COLO829 (cell line): Measurements from ENCODE around the gene SYT6.

ENCODE experiments used
- DNase-seq: peaks from one replicate; pipeline ENCODE4 v3.0.0; 2012; ENCODE audit warnings: low spot score

SYT6 gene, protein sequence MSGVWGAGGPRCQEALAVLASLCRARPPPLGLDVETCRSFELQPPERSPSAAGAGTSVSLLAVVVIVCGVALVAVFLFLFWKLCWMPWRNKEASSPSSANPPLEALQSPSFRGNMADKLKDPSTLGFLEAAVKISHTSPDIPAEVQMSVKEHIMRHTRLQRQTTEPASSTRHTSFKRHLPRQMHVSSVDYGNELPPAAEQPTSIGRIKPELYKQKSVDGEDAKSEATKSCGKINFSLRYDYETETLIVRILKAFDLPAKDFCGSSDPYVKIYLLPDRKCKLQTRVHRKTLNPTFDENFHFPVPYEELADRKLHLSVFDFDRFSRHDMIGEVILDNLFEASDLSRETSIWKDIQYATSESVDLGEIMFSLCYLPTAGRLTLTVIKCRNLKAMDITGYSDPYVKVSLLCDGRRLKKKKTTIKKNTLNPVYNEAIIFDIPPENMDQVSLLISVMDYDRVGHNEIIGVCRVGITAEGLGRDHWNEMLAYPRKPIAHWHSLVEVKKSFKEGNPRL

DNA sequence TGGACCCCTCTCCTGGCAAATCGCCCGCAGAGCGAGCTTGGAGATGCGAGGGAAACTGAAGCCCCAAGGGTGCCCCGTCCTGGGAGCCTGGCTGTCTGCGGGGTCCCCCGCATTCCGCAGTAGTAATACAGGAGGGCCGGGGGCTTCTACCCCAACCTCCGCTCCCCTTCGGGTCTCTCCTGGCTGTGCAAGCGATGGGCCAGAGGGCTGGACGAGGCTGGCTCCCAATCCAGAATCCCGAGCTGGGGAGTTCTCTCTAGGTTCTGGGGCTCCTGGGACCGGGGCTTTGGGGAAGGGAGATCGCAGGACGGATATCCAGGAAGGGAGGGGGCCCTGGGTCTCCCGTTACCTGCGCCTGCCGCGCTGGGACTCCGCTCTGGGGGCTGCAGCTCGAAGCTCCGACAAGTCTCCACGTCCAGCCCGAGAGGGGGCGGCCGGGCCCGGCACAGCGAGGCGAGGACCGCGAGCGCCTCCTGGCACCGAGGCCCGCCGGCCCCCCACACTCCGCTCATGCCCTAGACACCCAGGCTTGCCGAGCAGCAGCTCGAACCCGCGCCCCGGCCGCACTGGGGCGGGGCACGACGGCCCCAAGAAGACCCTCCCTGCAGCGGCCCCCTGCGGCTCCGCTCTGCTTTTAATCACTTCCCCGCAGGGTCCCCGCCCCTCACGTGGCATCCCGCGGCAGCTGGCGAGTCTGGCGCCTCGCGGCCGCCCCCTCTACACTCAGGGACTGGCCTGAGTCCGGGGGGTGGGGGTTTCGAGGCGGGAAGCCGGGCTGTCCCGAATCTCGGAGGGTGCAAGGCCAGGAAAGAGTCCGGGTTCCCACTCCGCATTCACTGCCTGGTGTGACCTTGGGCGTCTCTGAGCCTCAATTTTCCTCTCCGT lies at the start of gene SYT6:
SYT6 (minus strand) TSS at position 609 of the 885 bp plus-strand sequence; CDS start at position 512, 97 bp downstream.
- no peak for DNase-seq

DNA sequence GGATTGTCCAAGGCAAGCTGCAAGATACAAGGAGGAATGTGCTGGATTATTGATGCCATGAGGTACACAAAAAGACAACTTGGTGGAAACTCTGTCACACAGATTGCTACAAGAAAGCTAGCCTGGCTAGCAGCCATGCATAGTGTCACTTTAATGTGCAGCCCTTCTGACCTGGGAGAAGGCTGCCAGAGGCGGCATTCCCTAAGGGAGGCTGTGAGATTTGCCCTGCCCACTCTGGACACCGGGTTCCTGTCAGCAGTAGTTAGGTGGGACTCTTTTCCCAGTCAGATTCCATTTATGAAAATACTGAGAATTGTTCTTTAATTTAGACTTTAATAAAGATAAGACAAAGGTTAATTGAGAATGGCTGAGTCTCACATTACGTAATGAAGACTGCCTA lies 47.8 kb upstream of the SYT6 start:
- DNase-seq = no peak

DNA sequence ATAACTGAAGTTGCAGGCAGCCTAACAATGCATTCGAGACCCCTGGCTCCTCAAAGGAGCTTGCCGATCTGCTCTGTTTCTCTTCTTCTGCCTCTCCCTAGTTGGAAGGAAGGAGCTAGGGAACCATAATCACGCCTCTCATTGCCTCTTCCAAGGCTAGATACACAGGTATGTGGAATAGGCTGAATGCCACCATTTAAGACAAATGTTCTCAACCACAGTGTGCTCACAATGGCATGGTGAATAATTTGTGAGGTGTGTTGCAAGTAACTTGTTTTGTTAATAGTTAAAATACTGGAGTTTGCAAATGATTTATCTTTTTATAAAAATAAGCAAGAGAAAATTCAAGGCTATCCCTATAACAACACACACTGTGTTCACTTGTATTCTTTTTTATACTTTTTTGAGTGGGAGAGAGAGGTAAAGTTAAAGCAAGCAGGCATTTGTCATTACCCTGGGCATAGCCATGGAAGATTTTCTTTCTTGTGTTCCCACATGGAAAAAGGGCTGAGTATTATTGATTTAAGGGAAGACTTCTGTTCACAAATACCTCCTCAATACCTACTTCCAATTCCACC lies 45.4 kb upstream of the SYT6 start:
- no peak for DNase-seq

DNA sequence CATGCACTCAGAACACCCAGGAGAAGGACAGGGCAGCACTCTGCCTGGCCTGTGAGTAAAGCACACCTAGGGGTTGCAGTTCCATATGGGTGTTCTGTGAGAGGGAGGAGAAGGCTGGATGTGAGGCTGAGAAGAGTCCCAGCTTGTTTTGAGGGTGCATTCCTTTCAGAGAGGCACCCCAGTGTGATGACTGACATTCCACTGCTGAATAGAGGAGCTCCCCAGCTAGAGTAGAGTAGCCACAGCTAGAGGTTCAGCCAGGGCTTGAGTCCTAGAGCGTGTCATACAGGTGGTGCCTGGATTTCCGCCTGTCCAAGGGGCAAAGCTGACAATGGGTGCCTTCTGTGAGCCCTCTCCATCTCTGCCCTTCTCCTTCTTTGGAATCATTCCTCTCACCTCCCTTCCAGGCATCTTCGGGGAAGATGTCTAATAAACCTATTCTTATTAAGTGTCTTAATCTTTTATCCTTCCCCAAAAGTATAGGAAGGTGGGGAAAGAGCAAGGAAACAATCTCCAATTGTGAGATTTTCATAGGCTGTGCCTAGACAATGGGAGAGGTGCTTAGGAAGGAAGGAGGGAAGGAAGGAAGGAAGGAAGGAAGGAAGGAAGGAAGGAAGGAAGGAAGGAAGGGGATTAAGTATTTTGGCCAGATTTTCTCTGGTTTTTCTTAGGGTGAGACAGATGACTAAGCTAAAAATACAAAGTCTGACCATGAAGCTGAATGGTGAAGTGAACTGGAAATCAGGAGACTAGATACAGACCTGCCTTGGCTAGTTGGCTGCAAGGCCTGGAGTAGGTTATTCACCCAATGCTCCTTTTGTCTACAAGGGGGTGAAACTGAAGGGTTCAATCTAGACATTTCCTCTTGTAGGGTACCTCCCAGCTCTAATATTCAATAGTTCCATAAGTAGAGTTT lies 43.6 kb upstream of the SYT6 start:
- DNase-seq = no peak

DNA sequence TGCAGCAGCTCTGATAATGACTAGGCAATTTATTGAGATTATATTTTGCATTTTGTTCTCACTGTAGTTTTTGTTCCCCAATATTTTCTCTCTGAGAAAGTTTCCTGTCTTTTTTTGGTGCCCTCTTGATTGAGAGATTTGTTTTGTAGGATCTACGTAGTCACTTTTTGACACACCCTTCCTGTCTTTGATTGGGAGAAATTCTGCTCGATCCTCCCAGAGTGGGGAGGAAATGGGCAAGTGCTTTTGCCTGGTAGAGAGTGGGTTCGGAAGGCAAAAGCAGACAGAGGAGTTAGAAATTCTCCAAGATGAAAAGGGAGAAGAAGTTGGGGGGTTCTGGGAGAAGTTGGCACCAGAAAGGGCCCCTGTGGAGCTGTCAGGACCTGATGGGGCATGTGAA lies 42.1 kb upstream of the SYT6 start:
- no peak for DNase-seq

DNA sequence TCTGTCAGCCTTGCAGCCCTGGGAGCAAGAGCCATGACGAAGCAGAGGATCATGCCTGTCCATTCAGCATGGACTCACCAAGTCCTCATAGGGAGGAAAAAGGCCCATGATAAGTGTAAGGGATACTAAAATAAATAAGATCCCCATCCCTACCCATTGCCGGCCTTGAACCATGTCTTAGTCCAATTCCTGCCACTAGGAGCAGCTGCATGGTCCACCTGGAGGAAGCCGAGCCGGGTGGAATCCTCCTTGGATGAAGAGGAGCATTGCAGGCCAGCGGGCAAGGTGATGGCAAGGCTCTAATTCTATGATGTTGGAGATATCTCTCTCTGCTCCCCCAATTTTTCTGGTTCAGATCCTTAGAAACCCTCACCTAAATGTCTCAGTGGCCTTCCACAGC lies 38.7 kb upstream of the SYT6 start:
- DNase-seq = no peak

DNA sequence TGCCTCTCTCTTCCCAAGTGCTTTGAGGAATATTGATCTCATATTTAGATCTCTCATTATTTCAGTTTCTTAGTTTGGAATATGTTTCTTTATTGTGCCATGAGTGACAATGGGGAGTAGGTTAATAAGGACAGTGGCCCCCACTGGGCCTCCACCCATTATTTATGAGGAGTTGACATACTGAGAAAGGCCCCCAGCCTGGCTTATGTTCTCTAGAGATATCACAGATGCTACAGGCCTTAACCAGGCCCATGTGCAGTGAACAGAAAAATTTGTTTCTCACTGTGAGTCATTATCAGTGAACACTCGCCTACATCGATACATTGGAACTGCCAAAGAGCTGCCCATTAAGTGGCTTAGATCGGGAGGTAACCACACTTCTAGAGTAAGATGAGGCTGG lies 35.7 kb upstream of the SYT6 start:
- DNase-seq = no peak

DNA sequence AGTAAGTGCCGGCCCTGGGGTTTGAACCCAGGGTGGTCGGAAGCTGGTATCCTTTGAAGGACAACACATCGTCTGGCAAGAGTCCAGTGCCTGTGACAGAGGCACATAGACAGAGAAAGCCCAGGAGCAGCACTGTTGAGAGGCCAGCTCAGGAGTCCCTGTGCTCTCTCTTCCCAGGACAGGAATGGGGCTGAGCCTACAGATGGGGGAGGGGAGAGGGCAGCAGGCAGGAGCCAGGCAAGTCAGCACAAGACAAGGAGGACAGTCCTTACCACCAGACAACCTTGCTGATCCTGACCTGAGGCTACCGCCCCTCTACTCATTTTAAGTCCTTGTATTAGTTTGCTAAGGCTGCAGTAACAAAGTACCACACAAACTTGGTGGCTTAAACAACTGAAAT lies 27.7 kb upstream of the SYT6 start:
- DNase-seq = no peak

DNA sequence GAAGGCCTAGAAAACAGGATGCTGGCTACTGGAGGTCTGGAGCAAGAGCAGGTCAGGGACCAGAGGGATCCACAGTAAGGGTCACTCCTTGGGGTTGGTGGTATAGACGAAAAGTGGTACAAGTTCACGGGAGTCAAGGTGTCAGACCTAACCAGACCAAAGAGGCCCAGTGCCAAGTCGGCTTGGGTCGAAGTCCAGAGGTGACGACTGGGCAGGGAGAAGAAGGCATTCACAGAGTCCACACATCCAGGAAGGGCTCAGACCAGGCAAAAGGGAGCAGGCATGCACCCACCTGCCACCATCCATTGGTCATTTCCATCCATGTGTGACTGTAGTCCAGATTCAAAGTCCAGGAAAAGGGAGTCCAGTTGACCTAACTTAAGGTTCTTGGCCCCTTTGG lies 27.1 kb upstream of the SYT6 start:
- no peak for DNase-seq

DNA sequence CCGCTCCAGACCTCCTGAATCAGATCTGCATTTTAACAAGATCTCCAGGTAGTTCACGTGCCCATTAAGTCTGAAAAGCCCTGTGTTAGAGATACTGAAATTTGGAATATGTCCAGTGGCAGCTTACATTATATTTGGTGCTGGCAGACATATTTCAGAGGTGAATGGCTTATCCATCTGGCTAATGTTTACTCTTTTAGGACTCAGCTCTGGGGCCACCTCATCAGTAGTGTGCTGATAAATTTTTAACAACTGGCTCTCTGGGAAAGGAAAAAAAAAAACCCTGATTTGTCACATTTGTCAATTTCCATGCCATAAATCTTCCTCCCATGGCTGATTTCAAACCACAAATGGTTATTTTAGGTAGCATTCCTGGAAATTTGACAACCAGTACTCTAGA lies 25.3 kb upstream of the SYT6 start:
- no peak for DNase-seq

DNA sequence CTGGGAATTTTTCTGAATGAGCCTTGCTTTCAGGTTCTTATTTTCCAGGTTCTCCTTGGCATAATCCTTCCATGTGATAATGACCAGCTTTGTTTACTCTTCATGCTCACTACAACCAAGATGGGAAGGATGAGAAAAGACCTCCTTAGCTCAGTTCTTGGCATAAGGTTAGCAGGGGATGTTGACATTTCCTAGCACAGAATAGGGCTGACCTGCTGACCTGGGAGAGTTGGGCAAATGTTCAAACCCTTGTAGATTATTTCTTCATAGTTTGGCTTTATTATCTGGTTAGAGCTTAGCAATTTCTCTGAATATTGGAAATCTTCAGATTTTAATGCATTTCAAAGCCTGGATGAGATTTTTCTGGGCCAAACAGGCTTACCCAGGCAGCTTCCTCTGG lies 23.6 kb upstream of the SYT6 start:
- no peak for DNase-seq

DNA sequence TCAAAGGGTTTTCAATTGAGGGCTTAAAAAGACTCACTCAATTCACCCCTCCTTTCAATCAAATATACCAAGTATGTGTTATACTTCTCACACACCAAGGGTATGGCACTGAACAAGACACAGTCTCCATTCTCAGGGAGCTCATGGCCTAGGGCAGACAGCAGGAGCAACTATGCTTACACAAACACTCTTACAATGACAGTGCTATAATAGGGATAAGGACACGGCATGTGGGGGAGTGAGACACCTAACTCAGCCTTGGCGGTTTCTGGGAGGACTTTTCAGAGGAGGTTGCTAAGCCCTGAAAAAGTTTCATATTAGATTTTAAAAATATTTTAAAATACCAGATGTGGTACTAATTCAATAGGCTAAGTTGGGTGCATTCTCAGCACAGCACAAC lies 22.7 kb upstream of the SYT6 start:
- no peak for DNase-seq

DNA sequence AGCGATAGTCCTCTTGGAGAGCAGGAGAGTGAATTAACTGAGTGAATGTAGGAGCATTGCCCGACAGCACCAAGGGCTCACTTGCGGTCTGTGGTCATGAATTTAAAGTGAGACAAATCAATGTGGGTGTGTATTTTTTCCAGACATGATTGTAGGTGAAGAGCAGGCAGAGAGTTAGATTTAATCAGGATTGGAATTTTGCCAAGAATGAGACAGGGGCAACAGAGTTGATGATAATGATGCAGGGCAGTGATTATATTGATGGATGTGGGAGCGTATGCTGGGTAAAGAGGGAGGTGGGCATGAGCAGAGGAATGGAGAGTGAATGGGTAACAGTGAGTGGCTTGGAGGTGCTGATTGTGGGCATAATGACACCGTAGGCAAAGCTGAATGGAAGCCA lies 20.0 kb upstream of the SYT6 start:
- no peak for DNase-seq

DNA sequence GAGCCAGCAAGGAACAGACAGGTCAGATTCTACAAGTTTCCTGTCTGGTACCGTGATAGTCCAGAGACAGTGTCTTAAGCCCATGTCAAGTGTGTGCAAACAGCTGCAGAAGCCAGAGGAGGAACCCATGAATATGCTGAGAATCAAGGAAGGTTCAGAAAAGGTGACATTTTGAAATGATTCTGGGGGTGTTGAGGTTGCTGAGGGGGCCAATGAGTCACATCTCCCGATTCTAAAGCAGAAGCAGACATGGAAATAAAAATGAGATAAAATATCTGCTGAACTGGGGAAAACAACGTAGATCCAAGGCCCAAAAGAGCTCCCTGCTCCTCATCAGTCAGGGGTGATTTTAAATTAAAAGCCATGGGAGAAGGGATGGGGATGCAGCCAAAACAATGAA lies 15.8 kb upstream of the SYT6 start:
- no peak for DNase-seq

DNA sequence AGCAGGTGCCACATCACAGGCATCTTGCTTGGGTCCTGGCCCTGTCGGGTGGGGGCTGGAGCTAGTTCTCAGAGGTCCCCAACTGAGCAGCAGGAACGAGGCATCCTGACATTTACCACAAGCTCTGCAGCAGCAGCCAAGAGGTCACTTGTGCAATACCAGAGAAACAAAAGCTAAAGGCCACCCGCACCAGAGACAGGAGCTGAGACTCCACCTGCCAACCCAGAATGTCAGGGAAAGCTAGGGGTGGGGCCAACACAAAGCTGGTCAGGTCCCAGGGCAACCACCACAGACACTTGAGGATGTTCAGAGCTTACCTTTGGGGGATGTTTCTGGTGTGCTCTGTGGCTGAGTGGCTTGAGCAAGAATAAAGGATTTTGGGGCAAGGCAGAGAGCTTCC lies 13.6 kb upstream of the SYT6 start:
- DNase-seq = no peak

DNA sequence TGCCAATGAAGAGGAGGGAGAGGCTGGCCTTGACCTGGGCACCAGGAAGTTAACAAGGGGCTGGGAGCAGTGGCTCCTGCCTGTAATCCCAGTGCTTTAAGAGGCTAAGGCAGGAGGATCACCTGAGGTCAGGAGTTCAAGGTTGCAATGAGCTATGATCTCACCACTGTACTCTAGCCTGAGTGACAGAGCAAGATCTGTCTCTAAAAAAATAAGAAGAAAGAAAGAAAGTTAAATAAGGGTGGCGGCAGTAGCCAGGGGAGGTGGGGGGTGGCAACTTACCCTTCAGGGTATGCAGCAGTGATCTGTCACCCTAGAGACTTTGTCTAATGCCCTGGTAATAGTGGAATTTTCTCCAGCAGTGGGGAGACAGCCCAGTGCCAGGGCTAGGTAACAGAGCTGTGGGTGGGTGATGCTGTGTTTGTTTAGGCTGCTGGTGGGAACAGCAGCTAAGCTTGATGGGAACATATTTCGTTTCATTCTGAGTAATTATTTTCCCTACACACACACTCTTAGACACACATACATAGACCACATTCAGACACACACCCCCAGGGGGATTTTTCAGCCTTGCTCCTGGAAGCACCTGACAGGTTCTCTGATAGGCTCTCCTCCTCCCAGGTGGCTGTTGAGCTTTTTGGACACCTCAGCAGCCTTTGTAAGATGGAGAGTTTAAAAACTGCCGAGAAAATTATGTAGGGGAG lies 11.3 kb upstream of the SYT6 start:
- DNase-seq = no peak

DNA sequence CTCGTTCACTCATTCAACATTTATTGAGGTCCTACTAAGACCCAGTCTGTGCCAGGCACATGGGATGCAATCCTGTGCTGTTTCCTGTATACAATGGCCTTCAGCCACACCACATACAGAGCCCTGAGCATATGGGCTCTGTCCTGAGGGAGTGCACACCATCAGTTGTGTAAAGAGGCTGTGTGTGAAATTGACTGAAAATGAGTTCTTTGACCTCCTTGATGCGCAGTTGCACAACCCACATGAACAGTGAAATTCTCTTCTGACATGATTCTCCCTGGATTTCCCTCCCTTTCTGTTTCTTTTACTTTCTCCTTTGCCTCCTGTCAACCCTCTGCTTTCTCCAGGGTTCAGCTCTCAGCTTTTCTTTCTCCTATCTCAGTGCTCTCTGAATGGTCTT lies 6.3 kb upstream of the SYT6 start:
- DNase-seq = no peak

DNA sequence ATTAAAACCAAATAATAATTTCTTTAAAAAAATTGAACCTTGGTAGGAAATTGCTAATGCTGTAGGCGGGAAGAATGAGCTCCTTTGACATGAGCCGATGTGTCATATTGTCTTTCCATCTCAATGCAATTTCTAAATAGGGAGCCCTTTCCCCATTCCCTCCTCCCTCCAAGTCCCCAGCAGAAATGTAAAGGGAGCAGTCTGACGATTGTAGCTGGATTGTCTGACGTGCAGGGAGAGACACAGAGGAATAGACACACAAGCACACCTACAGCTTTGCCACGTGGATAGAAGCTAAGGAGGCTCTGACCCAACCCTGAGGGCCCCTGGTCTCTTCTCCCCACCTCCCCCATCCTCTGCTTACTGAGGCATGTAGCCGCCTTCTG lies 3.6 kb upstream of the SYT6 start:
- no peak for DNase-seq

DNA sequence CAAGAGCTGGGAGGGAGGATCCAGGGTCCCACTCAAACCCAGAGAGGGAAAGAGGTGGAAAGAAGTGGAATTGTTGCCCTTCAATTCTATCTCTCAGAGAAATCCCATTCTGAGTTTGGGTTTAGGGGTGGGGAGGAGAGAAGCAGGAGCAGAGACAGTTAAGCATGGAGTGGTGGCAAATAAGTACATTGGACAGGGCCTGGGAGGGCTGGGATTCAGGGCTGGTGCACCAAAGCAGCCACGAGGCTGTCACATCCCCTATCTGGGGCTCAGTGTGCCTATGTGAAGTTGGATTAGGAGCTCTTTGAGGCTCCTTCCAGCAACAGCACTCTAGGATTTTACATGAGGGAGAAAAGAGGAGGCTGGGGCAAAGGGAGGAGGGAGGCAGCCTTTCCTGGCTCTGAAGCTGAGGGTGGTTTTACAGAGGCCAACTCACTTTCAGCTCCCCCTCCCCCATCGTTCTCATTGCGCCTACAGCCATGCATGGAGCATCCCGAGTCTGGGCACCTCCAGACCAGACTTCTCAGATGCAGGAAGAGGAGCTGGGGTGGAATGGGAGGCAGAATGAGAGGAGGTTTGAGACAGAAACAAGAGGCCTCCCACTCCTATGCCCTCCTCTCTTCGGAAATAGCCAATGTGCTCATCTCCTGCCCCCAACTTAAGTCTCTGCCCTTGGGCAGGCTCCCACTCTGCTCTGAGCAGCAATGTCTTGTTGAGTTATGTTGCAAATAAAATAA lies 3.0 kb upstream of the SYT6 start:
- DNase-seq = no peak

DNA sequence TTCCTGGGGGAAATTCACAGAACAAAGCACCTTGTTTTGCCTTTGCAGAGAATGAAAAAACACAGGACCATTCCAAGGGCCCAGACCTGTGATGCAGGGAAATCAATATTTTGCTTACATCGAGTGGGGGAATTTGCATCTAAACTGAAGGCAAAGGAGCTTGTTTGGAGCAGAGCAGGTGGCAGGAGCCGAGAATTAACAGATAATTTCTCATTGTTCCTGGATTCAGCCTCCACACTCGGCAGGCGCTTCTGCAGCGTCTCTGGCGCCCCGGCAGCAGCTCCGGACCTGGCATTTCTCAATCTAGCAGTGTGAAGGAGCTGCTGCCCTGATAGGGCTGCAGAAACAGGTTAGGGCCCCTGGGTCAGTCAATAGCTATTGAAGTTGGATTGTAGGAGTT lies 2.0 kb upstream of the SYT6 start:
- DNase-seq = no peak

DNA sequence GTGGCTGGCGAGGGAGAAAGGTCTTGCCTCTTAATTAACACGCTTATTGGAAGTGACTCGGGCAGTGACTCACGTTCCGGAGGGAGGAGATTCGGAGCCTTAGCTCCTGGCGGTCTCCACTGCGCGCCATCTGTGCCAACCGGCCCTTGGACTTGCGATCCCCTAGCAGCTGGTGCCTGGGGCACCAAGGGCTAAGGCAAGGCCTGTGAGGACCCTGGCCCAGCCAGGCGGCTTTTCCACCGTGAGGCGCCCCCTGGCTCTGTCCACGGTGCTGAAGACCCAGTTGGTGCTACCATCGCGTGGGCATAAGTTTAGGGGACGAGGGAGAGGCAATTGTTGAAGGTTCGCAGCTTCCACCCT lies 1.3 kb upstream of the SYT6 start:
- no peak for DNase-seq
